HepG2 (cell line): ENCODE data around the gene GPRIN2. TPM values are rescaled to one million over a fixed set of nuclear protein-coding genes. Genes with fewer than 3 reads are reported as not detected.
A peak's percentile ranks its signal among the peaks of the same experiment; 100 is the strongest.
"Not testable (repeated sequence)": the region's sequence is repeated elsewhere in the genome, so short reads cannot be mapped to it uniquely, and the experiment has no call there.

ENCODE experiments used
- ATAC-seq: fragments of 200-7000 bp; cut with Tn5 transposase; 3 replicates; pipeline ENCODE4 v1.9.1; 2020; ENCODE audit warnings: mild to moderate bottlenecking, moderate library complexity
- BruUV-seq: library from RNA; stranded (reverse); fragments of 400-500 nt; replicated peaks from 2 replicates; lab custom pipeline; 2021; lab: Mats Ljungman, UMichigan
- CTCF ChIA-PET: fragments of 300-600 bp; formaldehyde crosslinking; extraction: SDS; loops from one replicate; lab custom pipeline; 2021; ENCODE audit warnings: low total read pairs, inconsistent platforms, low intra/inter-chr PET ratio; lab: Yijun Ruan, JAX
- POLR2A ChIA-PET: fragments of 350-600 bp; sonication (Branson Sonifier 250); formaldehyde crosslinking; loops from one replicate; lab custom pipeline; 2020; ENCODE audit warnings: antibody characterized with exemption, inconsistent platforms; lab: Yijun Ruan, JAX
- DNase-seq: peaks from one replicate; pipeline ENCODE4 v3.0.0-alpha.2; 2015; ENCODE audit warnings: low spot score
- FAIRE-seq: peaks from 3 replicates; lab custom pipeline; 2011; peaks lifted over from hg19 to GRCh38; lab: Jason Lieb, UNC
- H2AFZ ChIP-seq: one replicate; pipeline ENCODE4 v1.6.1; 2011; ENCODE audit warnings: low read length, inconsistent platforms
- H3K27ac ChIP-seq: fragments of 300-600 bp; 3 replicates; pipeline ENCODE4 v1.8.0; 2011; ENCODE audit warnings: mixed run types, mild to moderate bottlenecking, mixed read lengths, low read length, inconsistent platforms; ENCODE audit not compliant: insufficient read depth; ENCODE audit errors: extremely low read length
- H3K27me3 ChIP-seq, 2 experiments: fragments of 200-600 bp in 1 of 2; 2 replicates in 1 of 2; 3 replicates in 1 of 2; pipeline versions ENCODE4 v1.6.0 to v1.8.0; 2011; ENCODE audit warnings: low read length in 2 of 2, mild to moderate bottlenecking in 2 of 2, moderate library complexity in 2 of 2, inconsistent platforms in 1 of 2; ENCODE audit not compliant: insufficient read depth in 2 of 2, control insufficient read depth in 1 of 2
- H3K36me3 ChIP-seq, 2 experiments: fragments of 200-600 bp in 1 of 2; replicated peaks in 1 of 2; 2 replicates in 1 of 2; 3 replicates in 1 of 2; pipeline versions ENCODE4 v1.5.1 to v1.8.0; 2011; ENCODE audit warnings: low read length in 2 of 2, inconsistent platforms in 1 of 2; ENCODE audit not compliant: insufficient read depth in 2 of 2, control insufficient read depth in 1 of 2
- H3K4me1 ChIP-seq: 2 replicates; pipeline ENCODE4 v1.5.1; 2012; ENCODE audit warnings: low read length, inconsistent platforms; ENCODE audit not compliant: insufficient read depth
- H3K4me2 ChIP-seq: 2 replicates; pipeline ENCODE4 v1.6.0; 2011; ENCODE audit warnings: low read depth, low read length, inconsistent platforms
- H3K4me3 ChIP-seq, 3 experiments: fragments of 200-600 bp in 1 of 3; sonication (generic), shearing (Covaris generic) in 1 of 3; replicated peaks in 1 of 3; 2 replicates each; pipeline ENCODE4 v1.5.1; 2011 to 2016; ENCODE audit warnings: low read length in 3 of 3, inconsistent platforms in 2 of 3, low read depth in 2 of 3, mild to moderate bottlenecking in 2 of 3, control low read depth in 1 of 3, mixed read lengths in 1 of 3; ENCODE audit not compliant: insufficient read depth in 1 of 3
- H3K79me2 ChIP-seq: one replicate; pipeline ENCODE4 v1.6.1; 2011; ENCODE audit warnings: low read length, inconsistent platforms; ENCODE audit not compliant: insufficient read depth
- H3K9ac ChIP-seq: 2 replicates; pipeline ENCODE4 v1.6.0; 2011; ENCODE audit warnings: mild to moderate bottlenecking, low read depth, low read length, inconsistent platforms; ENCODE audit not compliant: insufficient read depth
- H3K9me3 ChIP-seq: 2 replicates; pipeline ENCODE4 v1.5.1; 2012; ENCODE audit warnings: mild to moderate bottlenecking, low read length
- H4K20me1 ChIP-seq: 2 replicates; pipeline ENCODE4 v1.6.0; 2011; ENCODE audit warnings: inconsistent platforms, mild to moderate bottlenecking, low read length, moderate library complexity; ENCODE audit not compliant: insufficient read depth
- KDM2A ChIP-seq: sonication (generic); formaldehyde crosslinking; IDR thresholded peaks from 2 replicates; pipeline ENCODE4 v1.4.0; 2020; ENCODE audit warnings: low read depth, missing genetic modification reagents, borderline replicate concordance
- ZNF800 ChIP-seq: sonication (generic); formaldehyde crosslinking; IDR thresholded peaks from 2 replicates; pipeline ENCODE4 v1.4.0; 2020; ENCODE audit warnings: missing genetic modification reagents
- WGBS: methylation state at CpG from one replicate; pipeline ENCODE4 v1.1.6; 2017; ENCODE audit warnings: low lambda C conversion rate; 5-methylcytosine and 5-hydroxymethylcytosine counted together
- in situ Hi-C: cut with HindIII; loops from 2 replicates; pipeline ENCODE4 v1.10.0; 2017; ENCODE audit warnings: low pct_unique_long_range_greater_than_20kb; ENCODE audit not compliant: extremely low pct_ligation_motif_present
- intact Hi-C: fragments of 100-400 bp; cut with micrococcal nuclease; formaldehyde crosslinking; loops from one replicate; pipeline ENCODE4 v1.10.0; 2022; ENCODE audit not compliant: unreplicated experiment
- polyA plus RNA-seq, 8 experiments: library from polyadenylated mRNA; depleted of rRNA in 3 of 8; stranded (reverse) in 7 of 8; unstranded in 1 of 8; fragments of >200 nt; fragmentation: Illumina TruSeq in 4 of 8; extraction: Trizol in 4 of 8; gene quantifications; 2 replicates each; pipeline versions ENCODE4 v1.2.1 to v1.2.3, GENCODE V29; 2011 to 2016; ENCODE audit warnings: low read depth in 4 of 8, missing spikeins in 1 of 8, mixed read lengths in 1 of 8; ENCODE audit not compliant: insufficient read depth in 1 of 8
- total RNA-seq, 5 experiments: library from RNA; depleted of rRNA; stranded (reverse); fragments of >200 nt; fragmentation: Illumina TruSeq; extraction: Trizol; gene quantifications; 2 replicates each; pipeline ENCODE4 v1.2.3, GENCODE V29; 2016; ENCODE audit warnings: low read depth in 1 of 5

Gene GPRIN2
- total and polyA plus RNA-seq, 2 of the 13 experiments (the other 11 are each of a cell fraction or from before 2014, with no cell fraction given), result not detected

- DNase-seq, intact Hi-C loops, H3K9ac ChIP-seq, H2AFZ ChIP-seq, H3K79me2 ChIP-seq, BruUV-seq, FAIRE-seq: not testable (repeated sequence)
- peak within 1 kb of the TSS in 1 of 3 experiments; percentile 28; a peak in 2 of 6 replicates for H3K4me3 ChIP-seq
- WGBS, result no CpG with 5 or more reads among the region's 68 CpGs
- 0 out of 2 replicates have a peak, but pooled peaks have one; percentile 34 for TF ChIP-seq KDM2A (CRISPR knock-in tag)
- TF ChIP-seq ZNF800 (CRISPR knock-in tag), result 0 out of 2 replicates have a peak, but pooled peaks have one; percentile 65
- TF ChIP-seq, all 625 proteins: peak for 2; not testable (repeated sequence) for 623
- H4K20me1 ChIP-seq, H3K4me1 ChIP-seq, in situ Hi-C loops, H3K27me3 ChIP-seq, H3K36me3 ChIP-seq, POLR2A ChIA-PET, H3K9me3 ChIP-seq, CTCF ChIA-PET, H3K27ac ChIP-seq: not testable (repeated sequence)
- H3K4me2 ChIP-seq, result peak within 1 kb of the TSS; percentile 39; the same call in 1 of the 2 replicates
- ATAC-seq, result peak; percentile 69
Measured at GRCh38 chr10:46578474-46579178, 22.2 kb upstream of the GPRIN2 start, which contains the start of gene SYT15. Gene SYT15, plus strand, starts transcription at chr10:46579128. Its CDS starts 41 bp downstream, at chr10:46579169.
